ENCODE results near the gene FILIP1L.

FILIP1L gene

GRCh38 chr3:99818818-99819217 lies 295.5 kb downstream of the FILIP1L start:
- TF ChIP-seq, protein P1, sequence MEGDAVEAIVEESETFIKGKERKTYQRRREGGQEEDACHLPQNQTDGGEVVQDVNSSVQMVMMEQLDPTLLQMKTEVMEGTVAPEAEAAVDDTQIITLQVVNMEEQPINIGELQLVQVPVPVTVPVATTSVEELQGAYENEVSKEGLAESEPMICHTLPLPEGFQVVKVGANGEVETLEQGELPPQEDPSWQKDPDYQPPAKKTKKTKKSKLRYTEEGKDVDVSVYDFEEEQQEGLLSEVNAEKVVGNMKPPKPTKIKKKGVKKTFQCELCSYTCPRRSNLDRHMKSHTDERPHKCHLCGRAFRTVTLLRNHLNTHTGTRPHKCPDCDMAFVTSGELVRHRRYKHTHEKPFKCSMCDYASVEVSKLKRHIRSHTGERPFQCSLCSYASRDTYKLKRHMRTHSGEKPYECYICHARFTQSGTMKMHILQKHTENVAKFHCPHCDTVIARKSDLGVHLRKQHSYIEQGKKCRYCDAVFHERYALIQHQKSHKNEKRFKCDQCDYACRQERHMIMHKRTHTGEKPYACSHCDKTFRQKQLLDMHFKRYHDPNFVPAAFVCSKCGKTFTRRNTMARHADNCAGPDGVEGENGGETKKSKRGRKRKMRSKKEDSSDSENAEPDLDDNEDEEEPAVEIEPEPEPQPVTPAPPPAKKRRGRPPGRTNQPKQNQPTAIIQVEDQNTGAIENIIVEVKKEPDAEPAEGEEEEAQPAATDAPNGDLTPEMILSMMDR (IDR thresholded peaks at IDR 0.05; ENCODE audit: low read depth, low read length), result no peak
- peak overlapping the region; percentile 79; the same call in 1 of the 2 replicates for H3K4me3 ChIP-seq (ENCODE audit: low read depth, low read length)

- H3K4me3 ChIP-seq (ENCODE audit: low read depth, low read length), result peak within 1 kb of the TSS; percentile 79
- TF ChIP-seq, protein P1 (IDR thresholded peaks at IDR 0.05; ENCODE audit: low read depth, low read length), result no peak
Measured at GRCh38 chr3:99817437-99818240, 296.7 kb downstream of the FILIP1L start, which contains the start of gene CMSS1. CMSS1 (plus strand) TSS chr3:99817862.

DNA sequence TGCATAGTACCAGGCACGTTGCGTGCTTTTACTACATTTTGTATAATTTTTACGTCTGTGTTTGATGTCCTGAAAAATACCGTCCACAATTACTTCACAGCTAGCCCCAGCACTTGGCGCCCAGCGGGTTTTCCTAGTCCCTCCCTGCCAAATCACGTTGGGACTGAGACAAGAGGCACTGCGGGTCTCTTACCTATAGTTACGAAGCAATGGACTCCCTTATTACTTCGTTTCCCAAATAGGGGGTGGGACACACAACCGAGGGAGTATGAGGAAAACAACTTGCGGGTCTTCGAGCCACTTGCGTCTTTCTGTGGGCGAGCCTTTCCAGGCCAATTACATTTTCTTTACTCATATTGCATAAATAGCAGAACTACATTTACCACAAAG lies 297.3 kb downstream of the FILIP1L start:
- peak overlapping the region; percentile 79 for H3K4me3 ChIP-seq (ENCODE audit: low read depth, low read length)
- TF ChIP-seq, protein P1 (IDR thresholded peaks at IDR 0.05; ENCODE audit: low read depth, low read length), result no peak

- TF ChIP-seq, protein P1 (IDR thresholded peaks at IDR 0.05; ENCODE audit: low read depth, low read length), result no peak
- no peak overlapping the region for H3K4me3 ChIP-seq (ENCODE audit: low read depth, low read length)
Measured at GRCh38 chr3:99810403-99810802, 303.9 kb downstream of the FILIP1L start.

GRCh38 chr3:99809565-99809964 lies 304.7 kb downstream of the FILIP1L start:
- H3K4me3 ChIP-seq (ENCODE audit: low read depth, low read length), result no peak overlapping the region
- TF ChIP-seq, protein P1 (IDR thresholded peaks at IDR 0.05; ENCODE audit: low read depth, low read length), result no peak

GRCh38 chr3:99808163-99808794 lies 306.0 kb downstream of the FILIP1L start:
- TF ChIP-seq, protein P1 (IDR thresholded peaks at IDR 0.05; ENCODE audit: low read depth, low read length), result peak; percentile 86
- no peak overlapping the region for H3K4me3 ChIP-seq (ENCODE audit: low read depth, low read length)

DNA sequence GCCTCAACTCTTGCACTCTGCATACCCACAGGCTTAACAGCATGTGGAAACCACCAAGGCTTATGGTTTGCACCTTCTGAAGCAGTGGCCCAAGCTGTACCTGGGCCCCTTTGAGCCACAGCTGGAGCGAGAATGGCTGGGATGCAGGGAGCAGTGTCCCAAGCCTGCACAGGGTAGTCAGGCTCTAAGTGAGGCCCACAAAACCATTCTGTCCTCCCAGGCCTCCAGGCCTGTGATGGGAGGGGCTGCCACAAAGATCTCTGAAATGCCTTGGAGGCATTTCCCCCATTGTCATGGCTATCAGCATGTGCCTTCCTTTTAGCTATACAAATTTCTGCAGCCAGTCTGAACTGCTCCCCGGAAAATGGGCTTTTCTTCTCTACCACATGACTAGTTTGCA lies 309.1 kb downstream of the FILIP1L start:
- H3K4me3 ChIP-seq (ENCODE audit: low read depth, low read length), result no peak overlapping the region
- TF ChIP-seq, protein P1 (IDR thresholded peaks at IDR 0.05; ENCODE audit: low read depth, low read length), result no peak

Measured in WI38 (cell line).